HepG2 (cell line): ENCODE measurements around the gene PTPRB. TPM values are rescaled to one million over a fixed set of nuclear protein-coding genes. Genes with fewer than 3 reads are reported as not detected.

ENCODE experiments used
- ATAC-seq: fragments of 200-7000 bp; cut with Tn5 transposase; 3 replicates; pipeline ENCODE4 v1.9.1; 2020; ENCODE audit warnings: mild to moderate bottlenecking, moderate library complexity
- BruUV-seq: library from RNA; stranded (reverse); fragments of 400-500 nt; replicated peaks from 2 replicates; lab custom pipeline; 2021; lab: Mats Ljungman, UMichigan
- CTCF ChIA-PET: fragments of 300-600 bp; formaldehyde crosslinking; extraction: SDS; loops from one replicate; lab custom pipeline; 2021; ENCODE audit warnings: low total read pairs, inconsistent platforms, low intra/inter-chr PET ratio; lab: Yijun Ruan, JAX
- POLR2A ChIA-PET: fragments of 350-600 bp; sonication (Branson Sonifier 250); formaldehyde crosslinking; loops from one replicate; lab custom pipeline; 2020; ENCODE audit warnings: antibody characterized with exemption, inconsistent platforms; lab: Yijun Ruan, JAX
- DNase-seq: peaks from one replicate; pipeline ENCODE4 v3.0.0-alpha.2; 2015; ENCODE audit warnings: low spot score
- FAIRE-seq: peaks from 3 replicates; lab custom pipeline; 2011; peaks lifted over from hg19 to GRCh38; lab: Jason Lieb, UNC
- H2AFZ ChIP-seq: one replicate; pipeline ENCODE4 v1.6.1; 2011; ENCODE audit warnings: low read length, inconsistent platforms
- H3K27ac ChIP-seq: fragments of 300-600 bp; 3 replicates; pipeline ENCODE4 v1.8.0; 2011; ENCODE audit warnings: mixed run types, mild to moderate bottlenecking, mixed read lengths, low read length, inconsistent platforms; ENCODE audit not compliant: insufficient read depth; ENCODE audit errors: extremely low read length
- H3K27me3 ChIP-seq, 2 experiments: fragments of 200-600 bp in 1 of 2; 2 replicates in 1 of 2; 3 replicates in 1 of 2; pipeline versions ENCODE4 v1.6.0 to v1.8.0; 2011; ENCODE audit warnings: low read length in 2 of 2, mild to moderate bottlenecking in 2 of 2, moderate library complexity in 2 of 2, inconsistent platforms in 1 of 2; ENCODE audit not compliant: insufficient read depth in 2 of 2, control insufficient read depth in 1 of 2
- H3K36me3 ChIP-seq, 2 experiments: fragments of 200-600 bp in 1 of 2; replicated peaks in 1 of 2; 2 replicates in 1 of 2; 3 replicates in 1 of 2; pipeline versions ENCODE4 v1.5.1 to v1.8.0; 2011; ENCODE audit warnings: low read length in 2 of 2, inconsistent platforms in 1 of 2; ENCODE audit not compliant: insufficient read depth in 2 of 2, control insufficient read depth in 1 of 2
- H3K4me1 ChIP-seq: 2 replicates; pipeline ENCODE4 v1.5.1; 2012; ENCODE audit warnings: low read length, inconsistent platforms; ENCODE audit not compliant: insufficient read depth
- H3K4me2 ChIP-seq: 2 replicates; pipeline ENCODE4 v1.6.0; 2011; ENCODE audit warnings: low read depth, low read length, inconsistent platforms
- H3K4me3 ChIP-seq, 3 experiments: fragments of 200-600 bp in 1 of 3; sonication (generic), shearing (Covaris generic) in 1 of 3; replicated peaks in 1 of 3; 2 replicates each; pipeline ENCODE4 v1.5.1; 2011 to 2016; ENCODE audit warnings: low read length in 3 of 3, inconsistent platforms in 2 of 3, low read depth in 2 of 3, mild to moderate bottlenecking in 2 of 3, control low read depth in 1 of 3, mixed read lengths in 1 of 3; ENCODE audit not compliant: insufficient read depth in 1 of 3
- H3K79me2 ChIP-seq: one replicate; pipeline ENCODE4 v1.6.1; 2011; ENCODE audit warnings: low read length, inconsistent platforms; ENCODE audit not compliant: insufficient read depth
- H3K9ac ChIP-seq: 2 replicates; pipeline ENCODE4 v1.6.0; 2011; ENCODE audit warnings: mild to moderate bottlenecking, low read depth, low read length, inconsistent platforms; ENCODE audit not compliant: insufficient read depth
- H3K9me3 ChIP-seq: 2 replicates; pipeline ENCODE4 v1.5.1; 2012; ENCODE audit warnings: mild to moderate bottlenecking, low read length
- H4K20me1 ChIP-seq: 2 replicates; pipeline ENCODE4 v1.6.0; 2011; ENCODE audit warnings: inconsistent platforms, mild to moderate bottlenecking, low read length, moderate library complexity; ENCODE audit not compliant: insufficient read depth
- AHDC1 ChIP-seq: sonication (generic); formaldehyde crosslinking; IDR thresholded peaks from 2 replicates; pipeline ENCODE4 v1.5.1; 2020; ENCODE audit warnings: mild to moderate bottlenecking, missing genetic modification reagents, borderline replicate concordance
- FOXK1 ChIP-seq: sonication (generic); formaldehyde crosslinking; IDR thresholded peaks from 2 replicates; pipeline ENCODE4 v1.4.0; 2020; ENCODE audit warnings: low read depth, missing genetic modification reagents, borderline replicate concordance
- HBP1 ChIP-seq: IDR thresholded peaks from 2 replicates; pipeline ENCODE4 v1.6.1; 2016; ENCODE audit warnings: low read depth, control low read depth
- KAT7 ChIP-seq: IDR thresholded peaks from 2 replicates; pipeline ENCODE4 v1.6.1; 2018; ENCODE audit warnings: borderline replicate concordance, missing compliant biosample characterization
- PHF5A ChIP-seq: IDR thresholded peaks from one replicate; pipeline ENCODE4 v1.6.1; 2018; ENCODE audit warnings: low read depth, missing genetic modification reagents; ENCODE audit not compliant: unreplicated experiment
- XRCC5 ChIP-seq: fragments of 200-400 bp; formaldehyde crosslinking; optimal IDR thresholded peaks from 2 replicates; pipeline ENCODE3; 2017; ENCODE audit warnings: mild to moderate bottlenecking, low read length
- ZFP1 ChIP-seq: IDR thresholded peaks from 2 replicates; pipeline ENCODE4 v1.6.1; 2016
- ZNF362 ChIP-seq: sonication (generic); formaldehyde crosslinking; IDR thresholded peaks from 2 replicates; pipeline ENCODE4 v1.4.0; 2020; ENCODE audit warnings: missing genetic modification reagents, mild to moderate bottlenecking, borderline replicate concordance
- ZNF577 ChIP-seq: sonication (generic); formaldehyde crosslinking; IDR thresholded peaks from 2 replicates; pipeline ENCODE4 v1.4.0; 2020; ENCODE audit warnings: mild to moderate bottlenecking, low read depth, missing genetic modification reagents, borderline replicate concordance
- ZNF605 ChIP-seq: sonication (generic); formaldehyde crosslinking; IDR thresholded peaks from 2 replicates; pipeline ENCODE4 v1.8.0; 2022; ENCODE audit warnings: mild to moderate bottlenecking, missing genetic modification reagents
- ZNF609 ChIP-seq: sonication (generic); formaldehyde crosslinking; IDR thresholded peaks from 2 replicates; pipeline ENCODE4 v1.4.0; 2020; ENCODE audit warnings: mild to moderate bottlenecking, missing genetic modification reagents, borderline replicate concordance
- ZNF780A ChIP-seq: sonication (generic); formaldehyde crosslinking; IDR thresholded peaks from 2 replicates; pipeline ENCODE4 v1.8.0; 2022; ENCODE audit warnings: mild to moderate bottlenecking, missing genetic modification reagents, moderate library complexity
- WGBS: methylation state at CpG from one replicate; pipeline ENCODE4 v1.1.6; 2017; ENCODE audit warnings: low lambda C conversion rate; 5-methylcytosine and 5-hydroxymethylcytosine counted together
- in situ Hi-C: cut with HindIII; loops from 2 replicates; pipeline ENCODE4 v1.10.0; 2017; ENCODE audit warnings: low pct_unique_long_range_greater_than_20kb; ENCODE audit not compliant: extremely low pct_ligation_motif_present
- intact Hi-C: fragments of 100-400 bp; cut with micrococcal nuclease; formaldehyde crosslinking; loops from one replicate; pipeline ENCODE4 v1.10.0; 2022; ENCODE audit not compliant: unreplicated experiment
- polyA plus RNA-seq, 8 experiments: library from polyadenylated mRNA; depleted of rRNA in 3 of 8; stranded (reverse) in 7 of 8; unstranded in 1 of 8; fragments of >200 nt; fragmentation: Illumina TruSeq in 4 of 8; extraction: Trizol in 4 of 8; gene quantifications; 2 replicates each; pipeline versions ENCODE4 v1.2.1 to v1.2.3, GENCODE V29; 2011 to 2016; ENCODE audit warnings: low read depth in 4 of 8, missing spikeins in 1 of 8, mixed read lengths in 1 of 8; ENCODE audit not compliant: insufficient read depth in 1 of 8
- total RNA-seq, 5 experiments: library from RNA; depleted of rRNA; stranded (reverse); fragments of >200 nt; fragmentation: Illumina TruSeq; extraction: Trizol; gene quantifications; 2 replicates each; pipeline ENCODE4 v1.2.3, GENCODE V29; 2016; ENCODE audit warnings: low read depth in 1 of 5

PTPRB gene
- total and polyA plus RNA-seq, 2 of the 13 experiments (the other 11 are each of a cell fraction or from before 2014, with no cell fraction given), result 0.02 to 0.07 TPM

- in situ Hi-C loops (no loop called here), intact Hi-C loops (no loop called here)
- 4% methylated on average over 1 of the region's 1 CpG for WGBS
- Histone ChIP-seq H3K9me3 (no peaks in the 10 kb centered on the region), H3K4me2 (no peak overlapping the region), H3K27me3 (no peaks in the 10 kb centered on the region), H3K4me3 (no peak overlapping the region), H3K36me3 (no peaks in the 10 kb centered on the region), H3K4me1 (no peaks in the 10 kb centered on the region), H3K27ac (no peak overlapping the region), H2AFZ (no peak overlapping the region), H3K79me2 (no peaks in the 10 kb centered on the region), H3K9ac (no peak overlapping the region), H4K20me1 (no peaks in the 10 kb centered on the region)
- no TSS peak for BruUV-seq
- POLR2A ChIA-PET, result no interaction called here
- CTCF ChIA-PET, result no interaction called here
- no peak for DNase-seq
- no peak for ATAC-seq
- no peak for FAIRE-seq
- TF ChIP-seq PHF5A (CRISPR knock-in tag), result no peak
- no peak for TF ChIP-seq ZNF609 (CRISPR knock-in tag)
- TF ChIP-seq AHDC1 (CRISPR knock-in tag), result no peak
- TF ChIP-seq FOXK1 (CRISPR knock-in tag), result no peak
- no peak for TF ChIP-seq KAT7 (CRISPR knock-in tag)
- no peak for TF ChIP-seq HBP1 (CRISPR knock-in tag)
- no peak for TF ChIP-seq ZFP1 (CRISPR knock-in tag)
- no peak for TF ChIP-seq ZNF362 (CRISPR knock-in tag)
- no peak for TF ChIP-seq XRCC5
- no peak for TF ChIP-seq ZNF780A (CRISPR knock-in tag)
- TF ChIP-seq ZNF577 (CRISPR knock-in tag), result no peak
- TF ChIP-seq ZNF605 (CRISPR knock-in tag), result no peak
Measured at GRCh38 chr12:70663838-70664237, 26.6 kb upstream of the PTPRB start.
